Astrocyte of the cerebellum (primary cell): ENCODE measurements around the gene ARHGEF4.

Source experiments
- DNase-seq: peaks from one replicate; pipeline ENCODE4 v3.0.0-alpha.2; 2011; ENCODE audit warnings: low read depth
- H3K4me3 ChIP-seq: 2 replicates; pipeline ENCODE4 v1.5.1; 2011; ENCODE audit warnings: mild to moderate bottlenecking, low read depth, low read length, moderate library complexity
- in situ Hi-C: cut with HindIII; loops from 2 replicates; pipeline ENCODE4 v1.10.0; 2017; ENCODE audit warnings: low sequenced_read_pairs
- TF ChIP-seq, protein P1 (sequence below): IDR thresholded peaks from 2 replicates; pipeline ENCODE4 v1.5.1; 2012; ENCODE audit warnings: low read length, low read depth, moderate library complexity, mild to moderate bottlenecking; ENCODE audit errors: missing control alignments

Gene ARHGEF4

DNA sequence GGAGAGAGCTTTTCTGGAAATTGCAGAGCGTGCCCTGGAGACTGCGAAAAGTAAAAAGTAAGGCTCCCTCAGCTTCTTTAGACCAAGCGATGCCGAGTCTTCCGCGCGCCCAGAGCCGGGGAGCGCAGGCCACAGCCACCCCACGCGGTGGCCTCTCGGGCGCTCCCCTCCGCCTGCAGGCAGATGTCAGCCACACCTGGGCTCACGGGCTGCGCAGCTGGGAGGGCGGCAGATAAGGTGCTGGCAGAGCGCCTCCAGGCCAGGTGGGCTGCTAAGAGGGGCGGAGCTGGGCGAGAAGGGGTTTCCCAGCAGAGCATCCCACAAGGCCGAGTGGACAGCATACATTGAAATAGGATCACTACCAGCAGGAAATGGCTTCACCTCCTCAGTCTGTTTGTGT, 81.7 kb downstream of the ARHGEF4 start:
- no peak for DNase-seq
- TF ChIP-seq, protein P1, sequence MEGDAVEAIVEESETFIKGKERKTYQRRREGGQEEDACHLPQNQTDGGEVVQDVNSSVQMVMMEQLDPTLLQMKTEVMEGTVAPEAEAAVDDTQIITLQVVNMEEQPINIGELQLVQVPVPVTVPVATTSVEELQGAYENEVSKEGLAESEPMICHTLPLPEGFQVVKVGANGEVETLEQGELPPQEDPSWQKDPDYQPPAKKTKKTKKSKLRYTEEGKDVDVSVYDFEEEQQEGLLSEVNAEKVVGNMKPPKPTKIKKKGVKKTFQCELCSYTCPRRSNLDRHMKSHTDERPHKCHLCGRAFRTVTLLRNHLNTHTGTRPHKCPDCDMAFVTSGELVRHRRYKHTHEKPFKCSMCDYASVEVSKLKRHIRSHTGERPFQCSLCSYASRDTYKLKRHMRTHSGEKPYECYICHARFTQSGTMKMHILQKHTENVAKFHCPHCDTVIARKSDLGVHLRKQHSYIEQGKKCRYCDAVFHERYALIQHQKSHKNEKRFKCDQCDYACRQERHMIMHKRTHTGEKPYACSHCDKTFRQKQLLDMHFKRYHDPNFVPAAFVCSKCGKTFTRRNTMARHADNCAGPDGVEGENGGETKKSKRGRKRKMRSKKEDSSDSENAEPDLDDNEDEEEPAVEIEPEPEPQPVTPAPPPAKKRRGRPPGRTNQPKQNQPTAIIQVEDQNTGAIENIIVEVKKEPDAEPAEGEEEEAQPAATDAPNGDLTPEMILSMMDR: no peak
- no peak overlapping the region for H3K4me3 ChIP-seq
- in situ Hi-C loops: no loop called here

DNA sequence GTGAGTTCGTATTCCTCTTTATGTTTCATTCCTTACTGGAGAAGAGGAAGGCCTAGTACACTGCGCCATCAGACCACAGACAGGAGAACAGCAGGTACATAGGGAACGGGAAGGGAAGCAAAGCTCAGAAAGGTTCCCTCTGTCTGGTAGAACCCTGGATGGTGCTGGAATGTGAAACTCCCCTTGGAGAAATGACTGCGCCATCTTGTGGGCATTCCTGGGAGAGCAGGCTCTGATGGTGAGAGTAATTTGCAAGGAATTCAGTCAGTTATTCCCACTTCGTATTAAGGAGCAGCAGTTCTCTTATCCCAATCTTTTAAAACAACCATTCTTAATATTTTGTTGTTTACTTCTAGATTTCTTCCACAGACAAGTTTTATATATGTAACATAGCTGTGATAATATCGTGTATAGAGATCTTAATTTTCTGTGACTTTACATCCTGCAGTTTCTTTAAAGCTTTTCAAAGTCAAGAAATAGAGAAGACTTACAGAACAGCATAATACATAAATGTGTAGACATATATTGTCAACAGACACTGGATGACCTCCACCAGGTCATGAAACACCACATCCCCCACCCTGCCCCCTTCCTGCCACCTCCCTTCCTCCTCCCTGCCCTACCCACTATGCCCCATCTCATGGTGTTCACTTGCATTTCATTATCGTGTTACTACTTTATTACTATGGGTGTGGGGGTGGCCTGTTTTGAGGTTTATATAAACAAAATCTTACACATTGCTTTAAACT, 83.9 kb downstream of the ARHGEF4 start:
- no peak overlapping the region for H3K4me3 ChIP-seq
- TF ChIP-seq, protein P1: peak; percentile 95
- DNase-seq: peak; percentile 58
- in situ Hi-C loops: no loop called here

DNA sequence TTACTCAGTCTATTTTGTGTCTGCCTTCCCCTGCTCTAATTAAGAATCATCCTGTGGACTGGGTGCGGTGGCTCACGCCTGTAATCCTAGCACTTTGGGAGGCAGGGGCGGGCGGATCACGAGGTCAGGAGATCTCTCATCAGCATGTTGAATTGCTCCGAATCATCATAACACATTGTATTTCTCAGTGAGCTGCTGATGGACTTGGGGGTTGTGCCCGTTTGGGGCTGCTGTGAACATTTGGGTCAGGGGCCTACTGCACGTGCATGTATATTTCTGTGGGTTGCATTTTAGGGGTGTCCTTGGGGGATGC, 84.4 kb downstream of the ARHGEF4 start:
- no peak overlapping the region for H3K4me3 ChIP-seq
- in situ Hi-C loops: no loop called here
- no peak for DNase-seq
- TF ChIP-seq, protein P1: no peak

DNA sequence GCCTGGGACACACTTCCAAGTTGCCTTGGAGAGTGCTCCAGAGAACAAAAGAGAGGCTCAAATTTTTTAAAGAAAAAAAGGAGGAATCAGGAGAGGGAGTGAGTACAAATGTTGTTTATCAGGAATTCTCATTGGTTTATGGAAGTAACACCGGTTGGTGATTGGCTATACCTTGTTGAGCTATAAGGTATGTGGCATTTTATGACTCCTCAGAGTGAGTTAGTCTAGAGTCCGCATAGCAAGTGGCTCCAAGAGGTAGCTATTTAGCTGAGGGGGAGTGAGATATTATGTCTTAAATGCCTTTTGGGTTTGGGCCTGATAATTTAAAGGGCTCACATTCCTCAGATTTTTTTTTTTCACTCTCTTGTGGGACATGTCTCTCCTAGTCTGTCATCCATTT, 85.7 kb downstream of the ARHGEF4 start:
- TF ChIP-seq, protein P1: no peak
- DNase-seq: no peak
- in situ Hi-C loops: no loop called here
- no peak overlapping the region for H3K4me3 ChIP-seq

DNA sequence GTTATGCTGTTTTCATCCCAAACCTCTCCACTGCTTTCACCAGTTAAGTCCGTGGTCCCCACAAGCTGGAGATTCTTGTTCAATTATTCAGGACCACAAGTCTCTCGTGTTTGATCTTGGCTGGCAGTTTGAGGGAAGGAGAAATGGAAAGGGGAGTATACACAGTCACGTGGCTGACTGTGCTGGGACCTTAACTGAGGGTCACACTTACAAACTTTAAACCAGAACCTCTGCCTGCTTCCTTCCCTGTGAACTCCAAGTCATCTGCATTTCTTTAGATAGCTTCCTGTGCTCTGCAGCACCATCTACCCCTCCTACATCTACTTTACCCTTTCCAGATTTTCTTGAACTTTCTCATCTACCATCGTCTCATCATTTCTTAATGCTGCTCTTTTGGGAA, 91.7 kb downstream of the ARHGEF4 start:
- H3K4me3 ChIP-seq: no peak overlapping the region
- TF ChIP-seq, protein P1: no peak
- in situ Hi-C loops: no loop called here
- no peak for DNase-seq

DNA sequence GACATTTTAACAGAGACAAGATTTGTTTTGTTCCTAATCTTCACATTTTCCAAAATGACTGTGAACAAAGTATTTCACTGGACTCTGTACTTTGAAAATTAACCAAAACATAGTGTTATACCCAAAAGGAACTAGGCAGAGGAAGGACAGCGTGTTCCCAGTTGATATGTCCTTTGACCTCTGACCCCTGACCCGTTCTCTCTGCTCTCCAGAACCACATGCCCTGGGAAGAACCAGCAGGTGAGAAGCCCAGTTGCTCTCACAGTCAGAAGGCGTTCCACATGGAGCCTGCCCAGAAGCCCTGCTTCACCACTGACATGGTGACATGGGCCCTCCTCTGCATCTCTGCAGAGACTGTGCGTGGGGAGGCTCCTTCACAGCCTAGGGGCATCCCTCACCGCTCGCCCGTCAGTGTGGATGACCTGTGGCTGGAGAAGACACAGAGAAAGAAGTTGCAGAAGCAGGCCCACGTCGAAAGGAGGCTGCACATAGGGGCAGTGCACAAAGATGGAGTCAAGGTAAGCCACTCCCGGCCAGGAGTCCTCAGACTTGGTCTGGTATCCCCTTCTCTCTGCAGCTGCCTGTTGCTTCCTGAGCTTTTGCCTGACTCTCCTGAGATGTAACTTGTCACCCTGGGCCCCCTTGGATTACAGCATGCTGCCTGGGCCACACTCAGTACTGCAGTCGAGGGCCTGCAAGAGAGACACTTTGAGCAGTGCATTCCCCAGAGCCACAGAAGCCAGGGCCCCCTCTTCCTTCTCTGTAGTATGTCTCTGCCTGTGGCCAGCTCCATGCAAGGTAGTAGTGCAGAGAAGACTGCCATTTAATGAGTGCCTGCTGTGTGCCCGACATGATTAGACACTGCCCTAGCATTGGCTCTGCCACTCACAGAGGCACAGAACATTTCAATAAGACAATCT, 94.3 kb downstream of the ARHGEF4 start:
- no peak for DNase-seq
- H3K4me3 ChIP-seq: no peak overlapping the region
- in situ Hi-C loops: no loop called here
- TF ChIP-seq, protein P1: no peak
